ENCODE data around the gene LIN37.
"Not testable (repeated sequence)": the region's sequence is repeated elsewhere in the genome, so short reads cannot be mapped to it uniquely, and the experiment has no call there.

The LIN37 gene

DNA sequence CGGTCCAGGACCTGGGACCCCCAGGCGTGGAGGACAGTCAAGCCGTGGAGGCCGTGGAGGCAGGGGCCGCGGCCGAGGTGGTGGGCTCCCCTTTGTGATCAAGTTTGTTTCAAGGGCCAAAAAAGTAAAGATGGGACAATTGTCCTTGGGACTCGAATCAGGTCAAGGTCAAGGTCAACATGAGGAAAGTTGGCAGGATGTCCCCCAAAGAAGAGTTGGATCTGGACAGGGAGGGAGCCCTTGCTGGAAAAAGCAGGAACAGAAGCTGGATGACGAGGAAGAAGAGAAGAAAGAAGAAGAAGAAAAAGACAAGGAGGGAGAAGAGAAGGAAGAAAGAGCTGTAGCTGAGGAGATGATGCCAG, 28.2 kb upstream of the LIN37 start:
- FAIRE-seq = no peak

DNA sequence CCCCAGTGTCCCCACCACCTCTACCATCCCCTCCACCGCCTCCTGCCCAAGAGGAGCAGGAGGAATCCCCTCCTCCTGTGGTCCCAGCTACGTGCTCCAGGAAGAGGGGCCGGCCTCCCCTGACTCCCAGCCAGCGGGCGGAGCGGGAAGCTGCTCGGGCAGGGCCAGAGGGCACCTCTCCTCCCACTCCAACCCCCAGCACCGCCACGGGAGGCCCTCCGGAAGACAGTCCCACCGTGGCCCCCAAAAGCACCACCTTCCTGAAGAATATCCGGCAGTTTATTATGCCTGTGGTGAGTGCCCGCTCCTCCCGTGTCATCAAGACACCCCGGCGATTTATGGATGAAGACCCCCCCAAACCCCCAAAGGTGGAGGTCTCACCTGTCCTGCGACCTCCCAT, 27.7 kb upstream of the LIN37 start:
- FAIRE-seq = no peak

DNA sequence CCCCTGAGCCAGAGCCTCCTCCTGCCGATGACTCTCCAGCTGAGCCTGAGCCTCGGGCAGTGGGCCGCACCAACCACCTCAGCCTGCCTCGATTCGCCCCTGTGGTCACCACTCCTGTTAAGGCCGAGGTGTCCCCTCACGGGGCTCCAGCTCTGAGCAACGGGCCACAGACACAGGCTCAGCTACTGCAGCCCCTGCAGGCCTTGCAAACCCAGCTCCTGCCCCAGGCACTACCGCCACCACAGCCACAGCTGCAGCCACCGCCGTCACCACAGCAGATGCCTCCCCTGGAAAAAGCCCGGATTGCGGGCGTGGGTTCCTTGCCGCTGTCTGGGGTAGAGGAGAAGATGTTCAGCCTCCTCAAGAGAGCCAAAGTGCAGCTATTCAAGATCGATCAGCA, 27.0 kb upstream of the LIN37 start:
- no peak for FAIRE-seq

DNA sequence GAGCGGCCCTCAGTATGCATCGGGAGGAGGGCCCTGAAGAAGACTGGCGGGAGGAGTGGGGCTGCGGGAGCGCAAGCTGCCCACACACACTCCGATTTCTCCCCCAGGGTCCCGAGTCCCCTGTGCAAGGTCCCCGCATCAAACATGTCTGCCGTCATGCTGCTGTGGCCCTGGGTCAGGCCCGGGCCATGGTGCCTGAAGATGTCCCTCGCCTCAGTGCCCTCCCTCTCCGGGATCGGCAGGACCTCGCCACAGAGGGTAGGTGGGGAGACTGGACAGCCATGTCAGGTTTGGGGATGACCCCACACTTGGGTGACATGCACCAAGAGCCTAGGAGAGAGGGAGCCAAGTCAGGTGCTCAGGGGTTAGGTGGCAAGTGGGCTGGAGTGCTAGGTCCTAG, 25.9 kb upstream of the LIN37 start:
- no peak for FAIRE-seq

DNA sequence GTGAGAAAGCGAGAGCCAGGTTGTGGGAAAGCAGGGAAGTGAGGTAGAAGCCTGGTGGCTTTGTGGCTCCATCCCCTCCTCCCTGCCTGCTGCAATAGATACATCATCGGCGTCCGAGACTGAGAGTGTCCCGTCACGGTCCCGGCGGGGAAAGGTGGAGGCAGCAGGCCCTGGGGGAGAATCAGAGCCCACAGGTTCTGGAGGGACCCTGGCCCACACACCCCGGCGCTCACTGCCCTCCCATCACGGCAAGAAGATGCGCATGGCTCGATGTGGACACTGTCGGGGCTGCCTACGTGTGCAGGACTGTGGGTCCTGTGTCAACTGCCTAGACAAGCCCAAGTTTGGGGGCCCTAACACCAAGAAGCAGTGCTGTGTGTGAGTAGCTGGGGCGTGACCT, 25.5 kb upstream of the LIN37 start:
- FAIRE-seq = no peak

DNA sequence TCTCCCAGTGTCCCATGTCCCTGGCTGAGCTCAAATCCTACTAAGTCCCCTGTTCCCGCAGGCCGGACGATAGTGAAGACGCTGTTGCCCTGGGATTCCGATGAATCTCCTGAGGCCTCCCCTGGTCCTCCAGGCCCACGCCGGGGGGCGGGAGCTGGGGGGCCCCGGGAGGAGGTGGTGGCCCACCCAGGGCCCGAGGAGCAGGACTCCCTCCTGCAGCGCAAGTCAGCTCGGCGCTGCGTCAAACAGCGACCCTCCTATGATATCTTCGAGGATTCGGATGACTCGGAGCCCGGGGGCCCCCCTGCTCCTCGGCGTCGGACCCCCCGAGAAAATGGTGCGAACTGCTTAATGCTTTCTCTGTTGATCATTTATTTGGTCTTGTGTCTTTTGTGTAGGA, 24.7 kb upstream of the LIN37 start:
- no peak for FAIRE-seq

DNA sequence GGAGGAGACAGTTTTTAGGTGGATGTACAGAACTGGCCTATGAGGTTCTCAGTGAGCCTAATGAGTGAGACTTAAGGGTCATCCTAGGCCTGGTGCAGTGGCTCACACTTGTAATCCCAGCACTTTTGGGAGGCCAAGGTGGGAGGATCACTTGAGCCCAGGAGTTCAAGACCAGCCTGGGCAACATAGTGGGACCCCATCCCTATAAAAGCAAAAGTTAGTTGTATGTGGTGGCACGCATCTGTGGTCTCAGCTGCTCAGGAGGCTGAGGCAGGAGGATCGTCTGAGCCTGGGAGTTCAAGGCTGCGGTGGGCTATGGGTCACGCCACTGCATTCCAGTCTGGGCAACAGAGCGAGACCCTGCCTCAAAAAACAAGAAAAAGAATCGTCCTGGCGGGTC, 24.2 kb upstream of the LIN37 start:
- FAIRE-seq = not testable (repeated sequence)

DNA sequence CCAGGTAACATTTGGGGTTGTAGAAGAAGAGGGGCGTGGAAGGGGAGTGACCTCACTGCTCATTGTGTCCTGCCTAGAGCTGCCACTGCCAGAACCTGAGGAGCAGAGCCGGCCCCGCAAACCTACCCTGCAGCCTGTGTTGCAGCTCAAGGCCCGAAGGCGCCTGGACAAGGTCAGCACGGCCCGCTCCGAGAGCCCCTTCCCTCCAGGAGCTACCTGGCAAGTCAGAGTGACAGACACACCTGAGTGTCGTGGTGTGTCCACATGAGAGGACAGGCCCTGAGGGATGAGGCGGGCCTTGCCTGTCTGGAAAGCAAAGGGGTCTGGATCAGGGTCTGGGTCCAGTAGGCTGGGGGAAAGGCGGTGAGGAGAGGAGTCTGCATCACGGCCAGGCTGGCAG, 23.8 kb upstream of the LIN37 start:
- no peak for FAIRE-seq

DNA sequence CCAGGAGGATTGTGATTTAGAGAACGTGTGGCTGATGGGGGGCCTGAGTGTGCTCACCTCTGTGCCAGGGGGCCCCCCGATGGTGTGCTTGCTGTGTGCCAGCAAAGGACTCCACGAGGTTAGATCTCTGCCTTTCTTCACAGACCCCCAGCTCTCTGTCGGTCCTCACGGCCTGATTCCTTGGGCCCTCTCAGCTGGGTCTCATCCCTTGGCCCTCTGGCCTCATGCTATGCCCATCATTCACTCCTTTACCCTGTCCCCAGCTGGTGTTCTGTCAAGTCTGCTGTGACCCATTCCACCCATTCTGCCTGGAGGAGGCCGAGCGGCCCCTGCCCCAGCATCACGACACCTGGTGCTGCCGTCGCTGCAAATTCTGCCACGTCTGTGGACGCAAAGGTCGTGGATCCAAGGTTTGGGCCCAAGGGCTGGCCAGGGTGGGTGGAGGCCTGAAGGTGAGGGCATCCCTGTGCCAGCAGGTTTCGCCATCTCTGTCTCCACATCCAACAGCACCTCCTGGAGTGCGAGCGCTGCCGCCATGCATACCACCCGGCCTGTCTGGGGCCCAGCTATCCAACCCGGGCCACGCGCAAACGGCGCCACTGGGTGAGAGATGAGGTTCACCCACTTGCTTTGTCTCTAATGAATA, 23.0 kb upstream of the LIN37 start:
- FAIRE-seq = no peak

DNA sequence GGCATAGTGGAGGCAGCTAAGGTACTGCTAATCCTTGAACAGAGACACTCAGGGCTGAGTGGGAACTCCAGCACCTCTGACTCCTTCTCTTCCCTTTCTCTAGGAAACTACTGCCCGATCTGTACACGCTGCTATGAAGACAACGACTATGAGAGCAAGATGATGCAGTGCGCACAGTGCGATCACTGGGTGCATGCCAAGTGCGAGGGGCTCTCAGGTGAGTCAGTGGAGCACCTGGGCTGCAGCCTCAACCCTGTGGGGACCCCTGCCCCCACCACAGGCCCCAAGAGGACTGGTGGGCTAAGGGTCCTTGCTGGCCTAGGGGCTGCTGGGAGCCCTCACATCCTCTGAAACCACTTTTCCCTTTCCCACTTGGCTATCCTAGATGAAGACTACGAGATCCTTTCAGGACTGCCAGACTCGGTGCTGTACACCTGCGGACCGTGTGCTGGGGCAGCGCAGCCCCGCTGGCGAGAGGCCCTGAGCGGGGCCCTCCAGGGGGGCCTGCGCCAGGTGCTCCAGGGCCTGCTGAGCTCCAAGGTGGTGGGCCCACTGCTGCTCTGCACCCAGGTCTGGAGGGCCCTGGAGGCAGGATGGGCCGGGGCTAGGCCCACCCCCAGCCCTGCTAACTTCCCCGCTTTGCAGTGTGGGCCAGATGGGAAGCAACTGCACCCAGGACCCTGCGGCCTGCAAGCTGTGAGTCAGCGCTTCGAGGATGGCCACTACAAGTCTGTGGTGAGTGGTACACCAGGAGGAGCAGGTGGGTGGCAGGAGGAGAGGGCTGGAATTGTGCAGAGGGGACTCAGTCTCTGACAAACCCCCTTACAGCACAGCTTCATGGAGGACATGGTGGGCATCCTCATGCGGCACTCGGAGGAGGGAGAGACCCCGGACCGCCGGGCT, 21.1 kb upstream of the LIN37 start:
- FAIRE-seq = no peak

DNA sequence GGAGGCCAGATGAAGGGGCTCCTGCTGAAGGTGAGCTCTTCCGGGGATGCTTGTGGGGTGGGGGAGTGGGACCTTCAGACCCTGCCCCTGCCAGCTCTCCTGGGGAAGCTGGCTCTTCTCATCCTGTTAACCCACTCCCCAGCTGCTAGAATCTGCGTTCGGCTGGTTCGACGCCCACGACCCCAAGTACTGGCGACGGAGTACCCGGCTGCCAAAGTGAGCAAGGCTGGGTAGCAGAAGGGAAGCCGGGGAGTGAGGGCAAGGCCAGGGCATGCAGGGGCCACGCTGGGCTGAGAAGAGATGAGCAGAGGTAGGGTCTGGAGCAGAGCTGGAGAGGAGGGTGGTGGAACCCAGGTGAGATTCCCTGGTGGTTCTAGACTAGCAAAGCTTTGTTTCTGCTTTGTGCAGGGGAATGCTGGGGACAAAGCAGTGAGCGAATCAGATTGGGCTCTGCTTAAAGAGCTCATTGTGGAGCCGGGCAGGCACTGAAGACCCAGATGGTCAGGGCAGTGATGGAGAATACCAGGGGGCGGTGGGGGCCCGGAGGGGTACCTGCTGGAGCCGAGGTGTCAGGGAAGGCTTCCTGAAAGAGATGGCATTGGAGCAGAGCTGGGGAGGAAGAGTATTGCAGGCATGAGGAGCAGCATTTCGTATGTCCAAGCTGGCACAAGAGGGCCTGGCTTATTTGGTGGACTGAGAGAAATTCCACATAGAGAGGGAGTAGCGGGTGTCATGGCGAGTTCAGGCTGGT, 20.2 kb upstream of the LIN37 start:
- no peak for FAIRE-seq

DNA sequence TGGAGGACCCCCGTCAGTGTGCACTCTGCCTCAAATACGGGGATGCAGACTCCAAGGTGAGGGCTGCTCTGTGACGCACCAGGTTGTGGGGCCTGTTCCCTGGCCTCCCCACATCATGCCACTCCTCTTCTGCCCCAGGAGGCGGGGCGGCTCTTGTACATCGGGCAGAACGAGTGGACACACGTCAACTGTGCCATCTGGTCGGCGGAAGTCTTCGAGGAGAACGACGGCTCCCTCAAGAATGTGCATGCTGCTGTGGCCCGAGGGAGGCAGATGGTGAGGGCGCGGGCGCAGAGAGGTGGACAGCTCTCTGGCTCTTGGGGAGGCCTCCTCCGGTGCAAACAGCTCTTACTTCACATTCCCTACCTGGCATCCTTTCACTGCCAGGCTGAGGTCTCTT, 19.4 kb upstream of the LIN37 start:
- FAIRE-seq = no peak

DNA sequence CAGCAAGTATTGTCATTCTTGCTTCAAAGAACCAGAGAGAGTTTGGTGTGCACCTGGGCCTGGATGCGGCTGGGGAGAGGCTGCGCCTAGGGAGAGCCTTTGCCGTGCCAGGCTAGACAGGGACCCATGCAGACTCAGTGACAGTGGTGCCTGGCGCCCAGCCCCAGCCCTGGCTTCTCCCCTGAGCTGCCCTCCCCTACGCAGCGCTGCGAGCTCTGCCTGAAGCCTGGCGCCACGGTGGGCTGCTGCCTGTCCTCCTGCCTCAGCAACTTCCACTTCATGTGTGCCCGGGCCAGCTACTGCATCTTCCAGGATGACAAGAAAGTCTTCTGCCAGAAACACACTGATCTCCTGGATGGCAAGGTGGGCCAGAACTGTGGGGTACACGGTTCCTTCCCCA, 18.6 kb upstream of the LIN37 start:
- no peak for FAIRE-seq

DNA sequence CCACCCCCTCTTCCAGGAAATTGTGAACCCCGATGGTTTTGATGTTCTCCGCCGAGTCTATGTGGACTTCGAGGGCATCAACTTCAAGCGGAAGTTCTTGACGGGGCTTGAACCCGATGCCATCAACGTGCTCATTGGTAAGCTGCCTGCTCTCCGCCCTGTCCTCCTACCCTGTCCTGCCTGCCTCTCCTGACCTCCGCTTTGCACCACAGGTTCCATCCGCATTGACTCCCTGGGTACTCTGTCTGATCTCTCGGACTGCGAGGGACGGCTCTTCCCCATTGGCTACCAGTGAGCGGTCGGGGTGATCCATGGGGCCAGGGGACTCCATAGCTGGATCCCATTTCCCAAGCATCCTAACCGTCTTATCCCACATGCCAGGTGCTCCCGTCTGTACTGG, 18.1 kb upstream of the LIN37 start:
- no peak for FAIRE-seq

DNA sequence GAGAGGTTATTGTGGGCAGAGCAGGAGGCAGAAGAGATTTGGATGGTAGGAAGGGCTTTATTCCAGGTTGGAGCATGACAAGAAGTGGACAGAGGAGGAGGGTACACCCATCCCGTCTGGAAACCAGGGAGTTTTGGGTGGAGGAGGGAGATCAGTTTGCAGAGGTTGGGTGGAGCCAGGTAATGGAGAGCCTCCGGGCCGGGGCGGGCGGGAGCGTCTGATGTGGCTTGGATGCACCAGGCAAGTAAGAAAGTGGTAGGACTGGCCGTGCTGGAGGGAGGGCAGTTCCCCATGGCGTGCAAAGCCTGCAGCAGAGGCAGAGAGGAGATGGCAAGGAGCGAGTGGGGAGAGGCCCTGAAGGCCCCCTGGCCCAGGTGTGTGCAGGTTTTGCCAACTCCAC, 17.0 kb upstream of the LIN37 start:
- no peak for FAIRE-seq

DNA sequence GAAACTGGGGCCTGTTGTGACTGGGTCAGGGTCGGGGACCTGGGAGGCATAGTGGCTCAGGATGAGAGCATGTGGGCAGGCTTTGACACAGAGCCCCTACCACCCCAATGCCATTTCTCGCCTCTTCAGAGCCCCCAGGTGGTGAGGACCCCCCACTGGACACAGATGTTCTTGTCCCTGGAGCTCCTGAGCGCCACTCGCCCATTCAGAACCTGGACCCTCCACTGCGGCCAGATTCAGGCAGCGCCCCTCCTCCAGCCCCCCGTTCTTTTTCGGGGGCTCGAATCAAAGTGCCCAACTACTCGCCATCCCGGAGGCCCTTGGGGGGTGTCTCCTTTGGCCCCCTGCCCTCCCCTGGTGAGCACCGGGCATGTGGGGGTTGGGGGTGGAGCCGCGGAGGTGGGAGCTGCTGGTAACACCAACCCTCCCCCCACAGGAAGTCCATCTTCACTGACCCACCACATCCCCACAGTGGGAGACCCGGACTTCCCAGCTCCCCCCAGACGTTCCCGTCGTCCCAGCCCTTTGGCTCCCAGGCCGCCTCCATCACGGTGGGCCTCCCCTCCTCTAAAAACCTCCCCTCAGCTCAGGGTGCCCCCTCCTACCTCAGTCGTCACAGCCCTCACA, 16.5 kb upstream of the LIN37 start:
- FAIRE-seq = no peak

DNA sequence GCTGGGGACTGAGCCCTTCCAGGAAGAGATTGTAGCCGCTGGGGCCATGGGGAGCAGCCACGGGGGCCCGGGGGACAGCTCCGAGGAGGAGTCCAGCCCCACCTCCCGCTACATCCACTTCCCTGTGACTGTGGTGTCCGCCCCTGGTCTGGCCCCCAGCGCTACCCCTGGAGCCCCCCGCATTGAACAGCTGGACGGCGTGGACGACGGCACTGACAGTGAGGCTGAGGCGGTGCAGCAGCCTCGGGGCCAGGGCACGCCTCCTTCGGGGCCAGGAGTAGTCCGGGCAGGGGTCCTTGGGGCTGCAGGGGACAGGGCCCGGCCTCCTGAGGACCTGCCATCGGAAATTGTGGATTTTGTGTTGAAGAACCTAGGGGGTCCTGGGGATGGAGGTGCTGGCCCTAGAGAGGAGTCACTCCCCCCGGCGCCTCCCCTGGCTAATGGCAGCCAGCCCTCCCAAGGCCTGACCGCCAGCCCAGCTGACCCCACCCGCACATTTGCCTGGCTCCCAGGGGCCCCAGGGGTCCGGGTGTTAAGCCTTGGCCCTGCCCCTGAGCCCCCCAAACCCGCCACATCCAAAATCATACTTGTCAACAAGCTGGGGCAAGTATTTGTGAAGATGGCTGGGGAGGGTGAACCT, 15.7 kb upstream of the LIN37 start:
- no peak for FAIRE-seq

DNA sequence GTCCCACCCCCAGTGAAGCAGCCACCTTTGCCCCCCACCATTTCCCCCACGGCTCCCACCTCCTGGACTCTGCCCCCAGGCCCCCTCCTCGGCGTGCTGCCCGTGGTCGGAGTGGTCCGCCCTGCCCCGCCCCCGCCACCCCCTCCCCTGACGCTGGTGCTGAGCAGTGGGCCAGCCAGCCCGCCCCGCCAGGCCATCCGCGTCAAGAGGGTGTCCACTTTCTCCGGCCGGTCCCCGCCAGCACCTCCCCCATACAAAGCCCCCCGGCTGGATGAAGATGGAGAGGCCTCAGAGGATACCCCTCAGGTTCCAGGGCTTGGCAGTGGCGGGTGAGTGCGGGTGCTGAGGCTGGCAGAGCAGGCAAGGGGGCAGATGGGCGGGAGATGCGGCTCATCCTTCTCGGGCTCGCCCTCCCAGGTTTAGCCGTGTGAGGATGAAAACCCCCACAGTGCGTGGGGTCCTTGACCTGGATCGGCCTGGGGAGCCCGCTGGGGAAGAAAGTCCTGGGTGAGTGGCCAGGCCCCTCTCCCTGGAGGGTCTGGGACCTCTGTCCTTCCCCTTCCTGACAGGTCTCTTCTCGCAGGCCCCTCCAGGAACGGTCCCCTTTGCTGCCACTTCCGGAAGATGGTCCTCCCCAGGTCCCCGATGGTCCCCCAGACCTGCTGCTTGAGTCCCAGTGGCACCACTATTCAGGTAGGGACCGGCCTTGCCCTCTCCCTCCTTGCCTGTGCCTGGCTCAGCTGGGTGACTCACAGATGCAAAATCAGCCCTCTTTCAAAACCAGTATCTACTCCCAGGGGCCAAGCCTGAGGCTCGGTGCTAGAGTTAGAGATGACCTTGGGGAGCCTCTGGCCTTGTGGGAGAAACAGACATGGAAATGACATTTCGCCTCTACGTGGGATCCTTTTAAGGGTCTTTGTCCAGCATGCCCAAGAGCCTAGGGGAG, 14.9 kb upstream of the LIN37 start:
- no peak for FAIRE-seq

DNA sequence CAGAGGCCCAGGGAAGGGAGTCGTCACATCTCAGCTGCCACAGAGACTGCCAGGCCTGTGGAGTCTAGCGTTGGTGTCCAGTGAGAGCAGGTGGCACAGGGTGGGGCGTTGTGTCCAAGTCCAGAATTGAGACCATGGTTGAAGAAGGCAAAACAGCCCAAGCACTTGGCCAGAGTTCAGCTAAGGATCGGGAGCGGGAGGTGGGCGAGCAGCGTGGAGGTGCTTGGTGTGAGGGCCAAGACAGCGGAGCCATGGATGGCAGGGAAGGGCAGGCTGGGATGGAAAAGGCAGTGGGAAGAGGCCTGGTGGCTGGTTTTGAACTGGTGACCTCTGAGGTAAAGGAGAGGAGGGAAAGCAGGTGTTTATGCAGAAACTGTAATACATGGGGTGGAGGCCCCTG, 14.1 kb upstream of the LIN37 start:
- FAIRE-seq = no peak

DNA sequence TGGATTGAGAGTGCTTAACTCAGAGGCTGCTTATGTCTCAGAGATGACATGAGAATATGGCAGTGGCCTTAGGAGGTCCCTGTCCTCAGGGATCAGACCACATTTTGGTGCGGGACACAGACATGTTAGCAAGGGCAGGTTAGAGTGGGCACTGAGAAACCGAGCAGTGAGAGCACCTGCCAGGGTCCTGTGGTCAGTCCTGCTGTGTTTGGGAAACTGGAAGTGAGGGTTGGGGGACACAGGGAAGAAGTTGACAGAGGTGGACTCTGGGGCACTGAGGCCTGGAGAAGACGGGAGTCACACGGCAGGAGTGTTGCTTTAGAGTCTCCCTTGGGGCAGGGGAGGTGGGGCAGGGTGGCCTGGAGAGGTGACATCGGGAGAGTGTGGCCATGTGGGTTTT, 13.5 kb upstream of the LIN37 start:
- no peak for FAIRE-seq
